Colonic mucosa (tissue), 4 donors: ENCODE data around the gene FRMD3. TPM values are rescaled to one million over a fixed set of nuclear protein-coding genes. Genes with fewer than 3 reads are reported as not detected.

ENCODE experiments used
- DNase-seq: peaks from one replicate; pipeline ENCODE4 v3.0.0-alpha.2; 2020
- H3K27ac ChIP-seq: fragments of 200-600 bp; one replicate; pipeline ENCODE4 v1.8.0; 2021
- H3K27me3 ChIP-seq: fragments of 200-600 bp; one replicate; pipeline ENCODE4 v1.8.0; 2021
- H3K36me3 ChIP-seq: fragments of 200-600 bp; one replicate; pipeline ENCODE4 v1.8.0; 2021
- H3K4me1 ChIP-seq: fragments of 200-600 bp; one replicate; pipeline ENCODE4 v1.8.0; 2021; ENCODE audit warnings: mild to moderate bottlenecking
- H3K4me3 ChIP-seq: fragments of 200-600 bp; one replicate; pipeline ENCODE4 v1.8.0; 2021
- H3K9ac ChIP-seq, 2 donors: one replicate each; pipeline ENCODE4 v1.7.0; 2013; ENCODE audit warnings: control low read depth in 2 of 2, low read depth in 2 of 2, low read length in 2 of 2
- H3K9me3 ChIP-seq: fragments of 200-600 bp; one replicate; pipeline ENCODE4 v1.8.0; 2021
- CTCF ChIP-seq: fragments of 200-600 bp; IDR thresholded peaks from one replicate; pipeline ENCODE4 v1.8.0; 2022; ENCODE audit warnings: antibody characterized with exemption, mild to moderate bottlenecking
- intact Hi-C: fragments of 100-400 bp; cut with DNase I; formaldehyde crosslinking; loops from one replicate; pipeline ENCODE4 v1.14.1; 2022
- total RNA-seq, 2 donors: library from RNA; stranded (reverse); fragmentation: NEBNext Ultra II Directional in 1 of 2; extraction: Animal tissue kit (Norgen Biotek cat#: 25700) in 1 of 2; gene quantifications; one replicate each; pipeline ENCODE4 v1.2.1, GENCODE V29; 2021
- donor health status: healthy.
- donor health status: DM: no; HTN: no; CAD: no.
- donor health status: DM: no; HTN: no; CAD: no.

FRMD3 gene
- total RNA-seq, 2 donors from 2014 or later: 14.7 to 21.3 TPM

GRCh38 chr9:83432877-83433550 lies 105.2 kb downstream of the FRMD3 start:
- H3K27ac ChIP-seq: peak overlapping the region; percentile 55
- H3K4me1 ChIP-seq: no peaks in the 10 kb centered on the region
- H3K9me3 ChIP-seq: no peaks in the 10 kb centered on the region
- no peaks in the 10 kb centered on the region for H3K27me3 ChIP-seq
- no peaks in the 10 kb centered on the region for H3K36me3 ChIP-seq
- no peak for TF ChIP-seq CTCF
- intact Hi-C loops: no loop called here
- H3K4me3 ChIP-seq: no peak overlapping the region
- no peak for DNase-seq
- H3K9ac ChIP-seq: no peak overlapping the region

GRCh38 chr9:83432104-83432627 lies 106.0 kb downstream of the FRMD3 start:
- no peak for TF ChIP-seq CTCF
- peak; percentile 86 for DNase-seq
- Histone ChIP-seq H3K4me3 (no peak overlapping the region), H3K9ac (peak overlapping the region in 1 of 2 donors; percentile 38), H3K27me3 (no peaks in the 10 kb centered on the region), H3K9me3 (no peaks in the 10 kb centered on the region), H3K4me1 (no peaks in the 10 kb centered on the region), H3K36me3 (no peaks in the 10 kb centered on the region), H3K27ac (peak overlapping the region; percentile 52)
- intact Hi-C loops: no loop called here

- TF ChIP-seq CTCF: no peak
- Histone ChIP-seq H3K9ac (peak overlapping the region in 1 of 2 donors; percentile 38), H3K9me3 (no peaks in the 10 kb centered on the region), H3K4me1 (no peaks in the 10 kb centered on the region), H3K27me3 (no peaks in the 10 kb centered on the region), H3K4me3 (no peak overlapping the region), H3K27ac (peak overlapping the region; percentile 52), H3K36me3 (no peaks in the 10 kb centered on the region)
- DNase-seq: peak; percentile 68
- intact Hi-C loops: no loop called here
These were observed 106.8 kb downstream of the FRMD3 start for GRCh38 chr9:83431101-83432060.

GRCh38 chr9:83430681-83431080 lies 107.5 kb downstream of the FRMD3 start:
- no peak for DNase-seq
- Histone ChIP-seq H3K9ac (no peak overlapping the region), H3K27ac (no peak overlapping the region), H3K9me3 (no peaks in the 10 kb centered on the region), H3K36me3 (no peaks in the 10 kb centered on the region), H3K27me3 (no peaks in the 10 kb centered on the region), H3K4me1 (no peaks in the 10 kb centered on the region), H3K4me3 (no peak overlapping the region)
- intact Hi-C loops: no loop called here
- no peak for TF ChIP-seq CTCF

- Histone ChIP-seq H3K27me3 (no peaks in the 10 kb centered on the region), H3K27ac (no peak overlapping the region), H3K9ac (no peak overlapping the region), H3K4me1 (no peaks in the 10 kb centered on the region), H3K36me3 (no peaks in the 10 kb centered on the region), H3K9me3 (no peaks in the 10 kb centered on the region), H3K4me3 (no peak overlapping the region)
- no peak for TF ChIP-seq CTCF
- intact Hi-C loops: no loop called here
- DNase-seq: no peak
These were observed 109.0 kb downstream of the FRMD3 start for GRCh38 chr9:83429229-83429628.
